DMS153 (cell line): Measurements from ENCODE around the gene CFAP65.

ENCODE experiments used
- DNase-seq: peaks from one replicate; lab custom pipeline; 2025; lab: John Stamatoyannopoulos, UW

Gene CFAP65

GRCh38 chr2:218975060-218975777 lies 66.1 kb downstream of the CFAP65 start:
- no peak for DNase-seq

DNA sequence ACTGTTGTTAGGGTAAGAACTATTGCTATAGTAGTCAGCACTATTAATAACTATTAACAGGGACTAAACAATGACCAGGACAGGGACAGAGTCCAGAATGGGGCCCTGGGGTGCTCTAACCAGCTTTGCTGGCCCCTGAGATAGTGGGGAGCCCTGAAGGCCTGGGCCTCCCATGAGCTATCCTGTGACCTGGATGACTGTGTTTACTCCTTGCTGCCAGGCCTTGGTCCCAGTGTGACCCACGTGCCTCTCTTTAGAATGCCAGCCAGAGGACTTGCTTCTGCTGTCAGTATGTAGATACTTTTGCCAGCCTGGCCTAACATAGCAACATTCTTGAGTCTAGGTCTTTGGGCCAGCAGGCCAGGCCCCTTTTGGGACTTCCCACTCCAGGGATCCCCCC lies 70.4 kb downstream of the CFAP65 start:
- no peak for DNase-seq

DNA sequence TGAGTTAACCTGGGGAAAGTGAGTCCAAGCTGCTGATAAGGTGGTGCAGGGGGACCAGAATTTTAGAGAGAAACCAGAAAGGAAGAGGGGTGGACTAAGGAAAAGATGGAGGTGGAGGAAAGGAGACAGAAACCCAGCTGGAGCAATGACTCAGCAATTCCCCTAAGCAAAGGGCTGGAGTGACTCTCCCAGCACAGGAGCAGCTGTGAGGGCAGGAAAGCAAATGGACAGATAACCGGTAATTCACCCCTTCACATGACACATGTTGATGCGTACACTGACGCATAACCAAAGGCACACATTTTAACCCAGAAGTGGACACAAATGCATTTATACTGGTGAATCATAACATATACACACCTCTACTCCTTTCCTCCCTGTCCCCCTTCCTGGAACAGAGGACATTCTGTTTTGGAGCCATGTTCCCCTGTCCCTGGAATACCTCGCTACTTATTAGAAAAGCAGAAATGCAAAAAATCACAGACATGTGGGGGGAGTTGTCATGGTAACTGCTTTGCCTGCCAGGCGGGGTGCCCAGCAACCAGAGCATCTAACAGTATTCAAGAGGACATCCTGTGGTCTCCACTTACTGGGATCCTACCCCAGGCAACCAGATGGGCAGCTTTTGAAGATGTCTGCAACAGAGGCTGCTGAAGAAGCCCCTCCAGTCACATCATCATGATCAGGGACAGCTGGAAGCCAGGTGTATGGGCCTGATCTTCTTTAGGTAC lies 77.1 kb downstream of the CFAP65 start:
- peak; percentile 51 for DNase-seq

DNA sequence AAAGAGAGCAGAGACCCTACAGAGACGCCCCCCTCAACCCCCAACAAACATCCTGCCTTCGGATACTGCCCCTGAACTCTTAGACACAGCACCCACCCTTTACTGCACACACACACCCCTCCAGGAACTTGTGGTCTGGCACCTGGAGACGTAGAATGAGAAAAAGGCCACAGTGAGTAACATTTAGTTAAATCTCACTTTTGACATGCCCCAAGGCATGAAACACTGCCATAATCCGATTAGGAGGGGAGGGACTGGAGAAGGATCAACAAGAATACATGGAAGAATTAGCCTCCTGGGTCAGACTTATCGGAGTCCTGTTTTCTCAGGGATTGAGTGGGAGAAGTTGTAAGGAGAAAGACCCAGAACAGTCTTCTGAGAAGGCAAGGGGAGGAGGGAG lies 77.7 kb downstream of the CFAP65 start:
- DNase-seq, result no peak

DNA sequence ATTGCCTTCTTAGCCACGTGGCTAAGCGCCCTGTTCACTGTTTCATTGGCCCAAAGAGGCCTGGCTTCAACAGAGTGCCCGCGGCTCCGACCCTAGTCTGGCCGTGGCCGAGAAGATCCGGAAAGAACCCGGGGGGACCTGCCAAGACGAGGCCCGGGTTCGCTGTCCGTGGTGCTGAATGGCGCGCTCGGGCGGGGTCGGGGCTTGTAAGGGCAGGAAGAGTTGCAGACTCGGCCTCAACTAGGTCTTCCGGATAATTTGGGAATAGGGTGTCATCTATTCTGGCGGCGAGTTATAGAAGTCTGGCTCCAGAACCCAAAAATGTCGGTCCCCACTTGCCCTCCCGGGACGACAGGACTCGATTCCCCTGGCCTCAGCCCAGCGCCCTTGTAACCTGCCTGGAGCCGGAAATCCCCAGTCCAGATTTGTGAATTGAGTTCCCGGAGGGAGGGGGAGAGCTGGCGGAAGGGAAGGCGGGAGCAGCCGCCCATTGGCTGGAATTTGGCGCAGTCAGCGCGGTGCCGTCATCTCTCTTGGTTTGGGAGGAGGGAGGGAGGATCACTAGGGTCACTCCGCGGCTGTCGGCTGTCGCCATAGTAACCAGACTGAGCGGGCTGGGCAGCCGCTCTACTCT lies 78.3 kb downstream of the CFAP65 start:
- peak; percentile 96 for DNase-seq

GRCh38 chr2:218961651-218962570 lies 79.4 kb downstream of the CFAP65 start:
- peak; percentile 45 for DNase-seq

- DNase-seq, result no peak
Measured at GRCh38 chr2:218961229-218961628, 80.1 kb downstream of the CFAP65 start.

GRCh38 chr2:218960309-218961165 lies 80.8 kb downstream of the CFAP65 start:
- no peak for DNase-seq

DNA sequence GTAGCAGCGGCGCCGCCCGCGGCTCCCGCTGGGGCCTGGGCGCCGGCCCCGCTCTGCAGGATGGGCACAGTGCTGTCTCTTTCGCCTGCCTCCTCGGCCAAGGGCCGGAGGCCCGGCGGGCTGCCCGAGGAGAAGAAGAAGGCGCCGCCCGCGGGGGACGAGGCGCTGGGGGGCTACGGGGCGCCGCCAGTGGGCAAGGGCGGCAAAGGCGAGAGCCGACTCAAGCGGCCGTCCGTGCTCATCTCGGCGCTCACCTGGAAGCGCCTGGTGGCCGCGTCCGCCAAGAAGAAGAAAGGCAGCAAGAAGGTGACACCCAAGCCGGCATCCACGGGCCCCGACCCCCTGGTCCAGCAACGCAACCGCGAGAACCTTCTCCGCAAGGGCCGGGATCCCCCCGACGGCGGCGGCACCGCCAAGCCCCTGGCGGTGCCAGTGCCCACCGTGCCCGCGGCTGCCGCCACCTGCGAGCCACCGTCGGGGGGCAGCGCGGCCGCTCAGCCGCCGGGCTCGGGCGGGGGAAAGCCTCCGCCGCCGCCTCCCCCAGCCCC lies 81.5 kb downstream of the CFAP65 start:
- no peak for DNase-seq

GRCh38 chr2:218959141-218959731 lies 82.1 kb downstream of the CFAP65 start, which contains the start of gene CDK5R2:
Gene CDK5R2, plus strand, starts transcription at chr2:218959666. Its CDS starts 155 bp downstream, at chr2:218959821.
- peak; percentile 82 for DNase-seq

- DNase-seq, result no peak
Measured at GRCh38 chr2:218958276-218958675, 83.0 kb downstream of the CFAP65 start.

DNA sequence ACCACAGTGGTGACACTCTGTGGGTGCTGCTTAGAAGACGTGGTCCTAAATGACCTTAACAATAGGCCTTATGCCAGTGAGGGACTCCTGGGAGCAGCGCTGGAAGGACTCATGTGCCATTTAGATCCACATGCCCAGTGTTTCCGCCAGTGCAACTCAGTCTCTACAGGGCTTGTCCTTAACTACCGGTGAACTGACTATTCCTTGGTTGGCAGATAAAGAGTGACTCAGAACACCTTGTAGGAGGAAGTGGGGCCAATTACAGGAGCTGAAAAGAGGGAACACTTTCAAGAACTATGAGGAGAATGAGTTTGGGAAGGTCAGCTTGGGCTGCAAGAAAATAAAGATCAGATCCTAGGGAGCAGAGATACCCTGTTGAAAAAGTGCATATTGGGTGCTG lies 83.6 kb downstream of the CFAP65 start:
- no peak for DNase-seq

DNA sequence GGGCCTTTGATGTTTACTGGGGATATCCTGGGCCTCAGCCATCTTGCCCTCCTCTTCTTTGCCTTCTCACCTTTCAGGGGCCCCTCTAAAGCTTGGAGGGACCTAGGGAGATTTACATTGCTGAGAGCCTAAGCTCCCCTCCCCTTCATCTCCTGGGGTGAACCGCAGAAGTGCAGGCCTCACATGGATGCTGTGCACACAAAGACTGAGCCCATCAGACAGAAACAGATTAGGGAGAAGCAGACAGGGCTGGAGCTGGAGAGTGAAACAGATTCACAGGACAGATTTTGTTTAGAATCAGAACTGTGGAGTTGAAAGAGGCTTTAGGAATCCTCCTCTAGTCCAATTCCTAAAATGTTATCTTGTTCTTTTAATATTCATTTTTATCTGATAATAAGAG lies 85.3 kb downstream of the CFAP65 start:
- DNase-seq, result no peak

- DNase-seq, result no peak
Measured at GRCh38 chr2:218954541-218955300, 86.6 kb downstream of the CFAP65 start.

DNA sequence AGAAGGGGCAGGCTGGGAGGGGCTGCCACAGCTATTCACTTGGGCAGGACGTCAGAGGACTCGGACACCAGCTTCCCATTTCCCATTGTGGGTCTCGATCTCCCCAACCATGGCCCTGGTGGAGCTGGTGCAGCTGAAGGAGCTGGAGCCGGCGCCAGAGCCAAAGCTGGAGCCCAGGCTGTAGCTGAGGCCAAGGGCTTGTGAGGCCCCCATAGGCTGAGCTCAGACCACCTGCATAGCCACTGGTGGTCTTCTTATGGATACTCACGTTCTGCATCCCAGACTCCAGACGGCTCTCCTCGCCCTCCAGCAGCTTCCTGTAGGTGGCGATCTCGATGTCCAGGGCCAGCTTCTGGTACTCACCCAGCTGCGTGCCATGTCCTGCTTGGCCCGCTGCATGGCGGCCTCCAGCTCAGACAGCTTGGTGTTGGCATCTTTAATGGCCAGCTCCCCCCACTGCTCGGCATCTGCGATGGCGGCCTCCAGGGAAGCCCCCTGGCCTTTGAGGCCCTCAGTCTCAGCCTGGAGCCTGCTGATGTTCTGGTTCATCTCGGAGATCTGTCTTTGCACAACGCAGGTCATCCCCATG lies 87.9 kb downstream of the CFAP65 start:
- DNase-seq, result no peak
